Adrenal gland (tissue), 5 donors: ENCODE measurements around the gene NEDD9.

Experiments
- POLR2A ChIP-seq, 2 donors: fragments of 450-650 bp; IDR thresholded peaks; one replicate each; pipeline ENCODE4 v1.6.1; 2017; ENCODE audit warnings: antibody characterized with exemption in 2 of 2, mild to moderate bottlenecking in 2 of 2, moderate library complexity in 1 of 2
- TF ChIP-seq, protein P1 (sequence below), 6 experiments: fragments of 450-650 bp in 4 of 6; fragments of 200-600 bp in 2 of 6; sonication (generic) in 1 of 6; IDR thresholded peaks; 1 replicate in 5 of 6; 2 replicates in 1 of 6; pipeline versions ENCODE4 v1.5.1 to v1.8.0; 2016 to 2021; ENCODE audit warnings: antibody characterized with exemption in 6 of 6, mild to moderate bottlenecking in 2 of 6, moderate library complexity in 1 of 6
- donor health status: DM: no; HTN: no; CAD: no.

GRCh38 chr6:11230158-11231107 lies 2.0 kb downstream of the NEDD9 start:
- no peak for TF ChIP-seq POLR2A (IDR thresholded peaks at IDR 0.05)
- TF ChIP-seq, protein P1, sequence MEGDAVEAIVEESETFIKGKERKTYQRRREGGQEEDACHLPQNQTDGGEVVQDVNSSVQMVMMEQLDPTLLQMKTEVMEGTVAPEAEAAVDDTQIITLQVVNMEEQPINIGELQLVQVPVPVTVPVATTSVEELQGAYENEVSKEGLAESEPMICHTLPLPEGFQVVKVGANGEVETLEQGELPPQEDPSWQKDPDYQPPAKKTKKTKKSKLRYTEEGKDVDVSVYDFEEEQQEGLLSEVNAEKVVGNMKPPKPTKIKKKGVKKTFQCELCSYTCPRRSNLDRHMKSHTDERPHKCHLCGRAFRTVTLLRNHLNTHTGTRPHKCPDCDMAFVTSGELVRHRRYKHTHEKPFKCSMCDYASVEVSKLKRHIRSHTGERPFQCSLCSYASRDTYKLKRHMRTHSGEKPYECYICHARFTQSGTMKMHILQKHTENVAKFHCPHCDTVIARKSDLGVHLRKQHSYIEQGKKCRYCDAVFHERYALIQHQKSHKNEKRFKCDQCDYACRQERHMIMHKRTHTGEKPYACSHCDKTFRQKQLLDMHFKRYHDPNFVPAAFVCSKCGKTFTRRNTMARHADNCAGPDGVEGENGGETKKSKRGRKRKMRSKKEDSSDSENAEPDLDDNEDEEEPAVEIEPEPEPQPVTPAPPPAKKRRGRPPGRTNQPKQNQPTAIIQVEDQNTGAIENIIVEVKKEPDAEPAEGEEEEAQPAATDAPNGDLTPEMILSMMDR (IDR thresholded peaks at IDR 0.05): no peak
